Thymus (tissue), 11 donors: ENCODE data around the gene CABP2. TPM values are rescaled to one million over a fixed set of nuclear protein-coding genes. Genes with fewer than 3 reads are reported as not detected.
"Not testable (repeated sequence)": the region's sequence is repeated elsewhere in the genome, so short reads cannot be mapped to it uniquely, and the experiment has no call there.

ENCODE experiments used
- DNase-seq, 9 donors: peaks; one replicate each; pipeline ENCODE4 v3.0.0-alpha.2; 2013; ENCODE audit warnings: low spot score in 9 of 9, low read depth in 6 of 9, missing footprints in 1 of 9
- H3K27ac ChIP-seq, 2 donors: one replicate each; pipeline ENCODE4 v1.5.1; 2013; ENCODE audit warnings: control low read depth in 1 of 2, low read depth in 1 of 2, low read length in 1 of 2, mild to moderate bottlenecking in 1 of 2, moderate library complexity in 1 of 2
- H3K27me3 ChIP-seq, 2 donors: one replicate each; pipeline ENCODE4 v1.5.1; 2013; ENCODE audit warnings: low read length in 1 of 2; ENCODE audit not compliant: control insufficient read depth in 2 of 2, insufficient read depth in 1 of 2
- H3K36me3 ChIP-seq, 2 donors: one replicate each; pipeline ENCODE4 v1.5.1; 2013; ENCODE audit warnings: low read length in 1 of 2, mild to moderate bottlenecking in 1 of 2, moderate library complexity in 1 of 2; ENCODE audit not compliant: control insufficient read depth in 2 of 2, insufficient read depth in 2 of 2
- H3K4me1 ChIP-seq, 2 donors: one replicate each; pipeline ENCODE4 v1.5.1; 2013; ENCODE audit warnings: low read length in 2 of 2; ENCODE audit not compliant: control insufficient read depth in 2 of 2, insufficient read depth in 2 of 2
- H3K4me3 ChIP-seq, 2 donors: one replicate each; pipeline ENCODE4 v1.5.1; 2013; ENCODE audit warnings: low read length in 2 of 2, control low read depth in 1 of 2, mild to moderate bottlenecking in 1 of 2
- H3K9me3 ChIP-seq, 2 donors: one replicate each; pipeline ENCODE4 v1.5.1; 2013; ENCODE audit warnings: low read length in 1 of 2, mild to moderate bottlenecking in 1 of 2; ENCODE audit not compliant: control insufficient read depth in 2 of 2, insufficient read depth in 1 of 2
- WGBS: extraction: QIAGEN DNeasy Blood & Tissue Kit; methylation state at CpG from one replicate; pipeline ENCODE4 v1.1.7; 2013; 5-methylcytosine and 5-hydroxymethylcytosine counted together
- polyA plus RNA-seq: library from polyadenylated mRNA; stranded (reverse); fragments of 200-250 nt; gene quantifications from one replicate; pipeline ENCODE4 v1.2.3, GENCODE V29; 2013
- total RNA-seq: library from RNA; stranded (reverse); fragments of 120-200 nt; gene quantifications from one replicate; pipeline ENCODE4 v1.2.4, GENCODE V29; 2013
- donor health status: healthy.

The CABP2 gene
- total and polyA plus RNA-seq, 2 donors: 0.05 to 0.14 TPM

GRCh38 chr11:67558084-67558772, 35.0 kb upstream of the CABP2 start:
- Histone ChIP-seq H3K36me3 (no peaks in the 10 kb centered on the region), H3K4me3 (no peak overlapping the region), H3K9me3 (no peaks in the 10 kb centered on the region), H3K27ac (no peak overlapping the region), H3K4me1 (peaks cover 0 to 2% of the 10 kb centered on the region in 2 donors), H3K27me3 (peaks cover 0 to 2% of the 10 kb centered on the region in 2 donors)
- no peak for DNase-seq
- WGBS: 93% methylated on average over 19 of the region's 19 CpGs

GRCh38 chr11:67556244-67556643, 33.0 kb upstream of the CABP2 start:
- H3K27me3 ChIP-seq: peaks cover 0 to 2% of the 10 kb centered on the region in 2 donors
- peaks cover 0 to 2% of the 10 kb centered on the region in 2 donors for H3K4me1 ChIP-seq
- DNase-seq: no peak
- 84% methylated on average over 3 of the region's 3 CpGs for WGBS
- no peak overlapping the region for H3K4me3 ChIP-seq
- H3K9me3 ChIP-seq: peaks cover 0 to 7% of the 10 kb centered on the region in 2 donors
- no peak overlapping the region for H3K27ac ChIP-seq
- no peaks in the 10 kb centered on the region for H3K36me3 ChIP-seq

- H3K27ac ChIP-seq, H3K27me3 ChIP-seq, H3K4me1 ChIP-seq, H3K9me3 ChIP-seq, H3K4me3 ChIP-seq, DNase-seq, H3K36me3 ChIP-seq: not testable (repeated sequence)
Observed at GRCh38 chr11:67551697-67552096, 28.5 kb upstream of the CABP2 start.

GRCh38 chr11:67551127-67551526, 27.9 kb upstream of the CABP2 start:
- DNase-seq: no peak
- Histone ChIP-seq H3K4me3 (no peak overlapping the region), H3K27me3 (no peaks in the 10 kb centered on the region), H3K4me1 (no peaks in the 10 kb centered on the region), H3K27ac (no peak overlapping the region), H3K36me3 (no peaks in the 10 kb centered on the region), H3K9me3 (peaks cover 0 to 7% of the 10 kb centered on the region in 2 donors)

- Histone ChIP-seq H3K27me3 (peaks cover 0 to 3% of the 10 kb centered on the region in 2 donors), H3K4me3 (no peak overlapping the region), H3K4me1 (no peaks in the 10 kb centered on the region), H3K36me3 (no peaks in the 10 kb centered on the region), H3K9me3 (peaks cover 0 to 7% of the 10 kb centered on the region in 2 donors), H3K27ac (no peak overlapping the region)
- DNase-seq: no peak
- 95% methylated on average over 9 of the region's 9 CpGs for WGBS
Observed at GRCh38 chr11:67548555-67549110, 25.4 kb upstream of the CABP2 start.

GRCh38 chr11:67548112-67548511, 24.9 kb upstream of the CABP2 start:
- DNase-seq, H3K4me3 ChIP-seq, H3K27ac ChIP-seq, H3K36me3 ChIP-seq, H3K4me1 ChIP-seq, H3K27me3 ChIP-seq, H3K9me3 ChIP-seq: not testable (repeated sequence)
- WGBS: 98% methylated on average over 4 of the region's 4 CpGs

GRCh38 chr11:67545280-67545679, 22.0 kb upstream of the CABP2 start:
- H3K36me3 ChIP-seq: no peaks in the 10 kb centered on the region
- no peak overlapping the region for H3K4me3 ChIP-seq
- 92% methylated on average over 8 of the region's 8 CpGs for WGBS
- no peaks in the 10 kb centered on the region for H3K4me1 ChIP-seq
- no peak overlapping the region for H3K27ac ChIP-seq
- DNase-seq: no peak
- peaks cover 0 to 5% of the 10 kb centered on the region in 2 donors for H3K27me3 ChIP-seq
- H3K9me3 ChIP-seq: no peaks in the 10 kb centered on the region

GRCh38 chr11:67544616-67545242, 21.5 kb upstream of the CABP2 start:
- Histone ChIP-seq H3K36me3 (no peaks in the 10 kb centered on the region), H3K4me1 (no peaks in the 10 kb centered on the region), H3K9me3 (no peaks in the 10 kb centered on the region), H3K27me3 (peaks cover 0 to 5% of the 10 kb centered on the region in 2 donors), H3K4me3 (no peak overlapping the region), H3K27ac (no peak overlapping the region)
- WGBS: 94% methylated on average over 10 of the region's 10 CpGs
- no peak for DNase-seq

GRCh38 chr11:67543585-67543984, 20.3 kb upstream of the CABP2 start:
- H3K27me3 ChIP-seq: peaks cover 0 to 5% of the 10 kb centered on the region in 2 donors
- 94% methylated on average over 2 of the region's 2 CpGs for WGBS
- H3K4me1 ChIP-seq: no peaks in the 10 kb centered on the region
- no peaks in the 10 kb centered on the region for H3K9me3 ChIP-seq
- no peaks in the 10 kb centered on the region for H3K36me3 ChIP-seq
- H3K27ac ChIP-seq: no peak overlapping the region
- DNase-seq: no peak
- H3K4me3 ChIP-seq: no peak overlapping the region
